OCI-LY7 (cell line): Measurements from ENCODE around the gene SPACDR. TPM values are rescaled to one million over a fixed set of nuclear protein-coding genes. Genes with fewer than 3 reads are reported as not detected.

Experiments used
- BruUV-seq: library from RNA; stranded (reverse); fragments of 400-500 nt; replicated peaks from 2 replicates; lab custom pipeline; 2021; lab: Mats Ljungman, UMichigan
- CTCF ChIA-PET: fragments of 300-600 bp; sonication (Branson Sonifier 250); formaldehyde crosslinking; loops from one replicate; lab custom pipeline; 2022; ENCODE audit warnings: antibody characterized with exemption; ENCODE audit not compliant: unreplicated experiment; lab: Charles Lee
- POLR2A ChIA-PET: fragments of 300-600 bp; sonication (Branson Sonifier 250); formaldehyde crosslinking; loops from one replicate; lab custom pipeline; 2022; ENCODE audit warnings: antibody characterized with exemption; lab: Charles Lee
- DNase-seq: peaks from one replicate; pipeline ENCODE4 v3.0.0-alpha.2; 2015; ENCODE audit warnings: low spot score
- H2AFZ ChIP-seq: fragments of 200-600 bp; sonication (generic), shearing (Covaris generic); 2 replicates; pipeline ENCODE4 v1.6.1; 2014; ENCODE audit warnings: mild to moderate bottlenecking, antibody characterized with exemption, low read length, moderate library complexity
- H3K27ac ChIP-seq: fragments of 200-600 bp; sonication (generic); 2 replicates; pipeline ENCODE4 v1.5.1; 2014; ENCODE audit warnings: mixed run types, low read depth, mild to moderate bottlenecking, moderate library complexity, low read length, inconsistent platforms; ENCODE audit not compliant: poor library complexity, severe bottlenecking
- H3K36me3 ChIP-seq: fragments of 200-600 bp; sonication (generic); 2 replicates; pipeline ENCODE4 v1.6.1; 2014; ENCODE audit warnings: mild to moderate bottlenecking, antibody characterized with exemption, low read length, moderate library complexity, mixed read lengths; ENCODE audit not compliant: insufficient read depth
- H3K4me1 ChIP-seq: fragments of 200-600 bp; sonication (generic); 2 replicates; pipeline ENCODE4 v1.5.1; 2014; ENCODE audit warnings: mild to moderate bottlenecking, low read length; ENCODE audit not compliant: insufficient read depth, poor library complexity, severe bottlenecking
- H3K4me2 ChIP-seq: fragments of 200-600 bp; sonication (generic); 2 replicates; pipeline ENCODE4 v1.6.1; 2014; ENCODE audit warnings: mild to moderate bottlenecking, low read length
- H3K4me3 ChIP-seq: fragments of 200-600 bp; sonication (generic); 2 replicates; pipeline ENCODE4 v1.5.1; 2014; ENCODE audit warnings: mild to moderate bottlenecking, low read depth, low read length; ENCODE audit not compliant: poor library complexity, severe bottlenecking
- H3K79me2 ChIP-seq: fragments of 200-600 bp; sonication (generic); 2 replicates; pipeline ENCODE4 v1.6.1; 2016; ENCODE audit warnings: low read depth, mild to moderate bottlenecking, low read length, moderate library complexity, mixed read lengths; ENCODE audit not compliant: insufficient read depth
- H3K9me2 ChIP-seq: fragments of 200-600 bp; sonication (generic); 2 replicates; pipeline ENCODE4 v1.6.1; 2016; ENCODE audit warnings: mild to moderate bottlenecking, low read length, mixed read lengths; ENCODE audit not compliant: insufficient read depth
- H3K9me3 ChIP-seq: fragments of 200-600 bp; sonication (generic); 2 replicates; pipeline ENCODE4 v1.6.1; 2014; ENCODE audit warnings: mild to moderate bottlenecking, mixed run types, low read length, mixed read lengths
- H4K20me1 ChIP-seq: fragments of 200-600 bp; sonication (generic); 2 replicates; pipeline ENCODE4 v1.6.1; 2014; ENCODE audit warnings: mild to moderate bottlenecking, antibody characterized with exemption, low read length, moderate library complexity, mixed read lengths; ENCODE audit not compliant: insufficient read depth
- EZH2phosphoT487 ChIP-seq: fragments of 200-600 bp; sonication (generic); IDR thresholded peaks from 2 replicates; pipeline ENCODE4 v1.6.1; 2018; ENCODE audit warnings: low read depth, borderline replicate concordance, mild to moderate bottlenecking, mixed run types, antibody characterized with exemption, low read length, moderate library complexity, mixed read lengths
- intact Hi-C: fragments of 100-400 bp; cut with micrococcal nuclease; formaldehyde crosslinking; loops from one replicate; pipeline ENCODE4 v1.10.0; 2022; ENCODE audit not compliant: unreplicated experiment
- total RNA-seq, 2 experiments: library from RNA; depleted of rRNA in 1 of 2; stranded (reverse); fragments of >200 nt in 1 of 2; shearing (Covaris generic) in 1 of 2; gene quantifications; 2 replicates each; pipeline ENCODE4 v1.2.3, GENCODE V29; 2014 to 2022
- TF ChIP-seq, protein P1 (sequence below): fragments of 200-600 bp; sonication (generic); conservative IDR thresholded peaks from 2 replicates; pipeline ENCODE4 v1.5.1; 2014; ENCODE audit warnings: mild to moderate bottlenecking, antibody characterized with exemption, low read length, moderate library complexity, mixed read lengths

The SPACDR gene
- total RNA-seq, 2 experiments from 2014 or later: 1.6 to 2.4 TPM

DNA sequence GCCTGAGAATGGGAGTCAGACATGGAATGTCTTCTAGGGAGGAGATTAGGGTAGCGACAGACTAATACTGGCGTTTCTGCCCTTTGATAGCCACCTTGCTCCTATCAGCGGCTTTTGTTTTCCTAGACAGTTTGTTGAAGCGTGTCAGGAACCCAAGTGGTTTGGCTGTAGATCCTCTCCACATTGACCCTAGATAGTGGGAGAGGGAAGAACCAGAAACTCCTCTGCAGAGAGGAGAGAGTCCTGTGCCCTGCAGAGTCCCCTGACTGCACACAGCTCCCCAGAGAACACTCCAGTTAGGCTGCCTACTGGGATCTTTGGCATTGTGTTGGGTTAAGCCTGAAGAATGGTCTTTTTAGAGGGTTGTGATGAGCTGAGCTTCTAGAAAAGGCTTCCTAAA is 32.0 kb downstream of the SPACDR start:
- ChIA-PET CTCF (no interaction called here), POLR2A (no interaction called here)
- H4K20me1 ChIP-seq: peaks cover 9% of the 10 kb centered on the region; the same call in 1 of the 2 replicates
- no peaks in the 10 kb centered on the region for H3K9me2 ChIP-seq
- peaks cover 48% of the 10 kb centered on the region for H3K79me2 ChIP-seq
- H3K9me3 ChIP-seq: no peaks in the 10 kb centered on the region
- BruUV-seq: no TSS peak
- peak overlapping the region; percentile 50 for H3K27ac ChIP-seq
- H3K4me2 ChIP-seq: peak overlapping the region; percentile 83
- H2AFZ ChIP-seq: no peak overlapping the region
- no peak for DNase-seq
- H3K4me1 ChIP-seq: peaks cover 59% of the 10 kb centered on the region
- peak overlapping the region; percentile 91 for H3K4me3 ChIP-seq
- peaks cover 60% of the 10 kb centered on the region for H3K36me3 ChIP-seq
- TF ChIP-seq, protein P1, sequence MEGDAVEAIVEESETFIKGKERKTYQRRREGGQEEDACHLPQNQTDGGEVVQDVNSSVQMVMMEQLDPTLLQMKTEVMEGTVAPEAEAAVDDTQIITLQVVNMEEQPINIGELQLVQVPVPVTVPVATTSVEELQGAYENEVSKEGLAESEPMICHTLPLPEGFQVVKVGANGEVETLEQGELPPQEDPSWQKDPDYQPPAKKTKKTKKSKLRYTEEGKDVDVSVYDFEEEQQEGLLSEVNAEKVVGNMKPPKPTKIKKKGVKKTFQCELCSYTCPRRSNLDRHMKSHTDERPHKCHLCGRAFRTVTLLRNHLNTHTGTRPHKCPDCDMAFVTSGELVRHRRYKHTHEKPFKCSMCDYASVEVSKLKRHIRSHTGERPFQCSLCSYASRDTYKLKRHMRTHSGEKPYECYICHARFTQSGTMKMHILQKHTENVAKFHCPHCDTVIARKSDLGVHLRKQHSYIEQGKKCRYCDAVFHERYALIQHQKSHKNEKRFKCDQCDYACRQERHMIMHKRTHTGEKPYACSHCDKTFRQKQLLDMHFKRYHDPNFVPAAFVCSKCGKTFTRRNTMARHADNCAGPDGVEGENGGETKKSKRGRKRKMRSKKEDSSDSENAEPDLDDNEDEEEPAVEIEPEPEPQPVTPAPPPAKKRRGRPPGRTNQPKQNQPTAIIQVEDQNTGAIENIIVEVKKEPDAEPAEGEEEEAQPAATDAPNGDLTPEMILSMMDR: no peak
- TF ChIP-seq EZH2phosphoT487: no peak
- intact Hi-C loops: no loop called here

DNA sequence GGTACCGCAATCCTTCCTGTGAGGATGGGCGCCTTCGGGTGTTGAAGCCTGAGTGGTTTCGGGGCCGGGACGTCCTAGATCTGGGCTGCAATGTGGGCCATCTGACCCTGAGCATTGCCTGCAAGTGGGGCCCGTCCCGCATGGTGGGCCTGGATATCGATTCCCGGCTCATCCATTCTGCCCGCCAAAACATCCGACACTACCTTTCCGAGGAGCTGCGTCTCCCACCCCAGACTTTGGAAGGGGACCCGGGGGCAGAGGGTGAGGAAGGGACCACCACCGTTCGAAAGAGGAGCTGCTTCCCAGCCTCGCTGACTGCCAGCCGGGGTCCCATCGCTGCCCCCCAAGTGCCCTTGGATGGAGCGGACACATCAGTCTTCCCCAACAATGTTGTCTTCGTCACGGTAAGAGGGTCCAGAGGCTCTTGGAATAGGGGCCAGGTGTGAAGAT is 32.7 kb downstream of the SPACDR start:
- peaks cover 53% of the 10 kb centered on the region for H3K4me1 ChIP-seq

More for the DNA sequence above, 32.7 kb downstream of the SPACDR start:
- Histone ChIP-seq H3K4me3 (peak overlapping the region; percentile 91), H3K9me2 (no peaks in the 10 kb centered on the region), H3K79me2 (peaks cover 48% of the 10 kb centered on the region), H3K36me3 (peaks cover 60% of the 10 kb centered on the region), H3K4me2 (peak overlapping the region; percentile 83), H4K20me1 (peaks cover 9% of the 10 kb centered on the region; the same call in 1 of the 2 replicates), H3K9me3 (no peaks in the 10 kb centered on the region), H3K27ac (peak overlapping the region; percentile 93), H2AFZ (no peak overlapping the region)
- ChIA-PET CTCF (no interaction called here), POLR2A (interaction anchor here (0.6 to 1.4 kb wide), 2 partner anchors 14 to 57 kb away, joined by 3 to 6 read pairs; no protein-coding TSS in a partner anchor)
- DNase-seq: no peak
- no TSS peak for BruUV-seq
- TF ChIP-seq, protein P1: no peak
- TF ChIP-seq EZH2phosphoT487: no peak
- intact Hi-C loops: loop anchor here (1.0 kb wide), 1 partner anchor 46 kb away; no protein-coding TSS in a partner anchor
